ENCODE measurements around the gene ALOX5AP. TPM values are rescaled to one million over a fixed set of nuclear protein-coding genes. Genes with fewer than 3 reads are reported as not detected.
A peak's percentile ranks its signal among the peaks of the same experiment; 100 is the strongest.

Gene ALOX5AP
- total RNA-seq, 1 donor from 2014 or later = 5.7 TPM

- Histone ChIP-seq H3K27ac (no peak overlapping the region), H3K27me3 (no peaks in the 10 kb centered on the region), H3K9me3 (no peaks in the 10 kb centered on the region), H3K4me3 (no peak overlapping the region), H3K4me1 (peaks cover 0 to 3% of the 10 kb centered on the region in 2 donors), H3K36me3 (no peaks in the 10 kb centered on the region)
- DNase-seq (ENCODE audit: low spot score in 2 of 2) = peak in 1 of 2 donors; percentile 2
- TF ChIP-seq CTCF (IDR thresholded peaks at IDR 0.05) = no peak
- intact Hi-C loops (cut with DNase I) = no loop called here
Measured at GRCh38 chr13:30692113-30692512, 43.2 kb upstream of the ALOX5AP start.

DNA sequence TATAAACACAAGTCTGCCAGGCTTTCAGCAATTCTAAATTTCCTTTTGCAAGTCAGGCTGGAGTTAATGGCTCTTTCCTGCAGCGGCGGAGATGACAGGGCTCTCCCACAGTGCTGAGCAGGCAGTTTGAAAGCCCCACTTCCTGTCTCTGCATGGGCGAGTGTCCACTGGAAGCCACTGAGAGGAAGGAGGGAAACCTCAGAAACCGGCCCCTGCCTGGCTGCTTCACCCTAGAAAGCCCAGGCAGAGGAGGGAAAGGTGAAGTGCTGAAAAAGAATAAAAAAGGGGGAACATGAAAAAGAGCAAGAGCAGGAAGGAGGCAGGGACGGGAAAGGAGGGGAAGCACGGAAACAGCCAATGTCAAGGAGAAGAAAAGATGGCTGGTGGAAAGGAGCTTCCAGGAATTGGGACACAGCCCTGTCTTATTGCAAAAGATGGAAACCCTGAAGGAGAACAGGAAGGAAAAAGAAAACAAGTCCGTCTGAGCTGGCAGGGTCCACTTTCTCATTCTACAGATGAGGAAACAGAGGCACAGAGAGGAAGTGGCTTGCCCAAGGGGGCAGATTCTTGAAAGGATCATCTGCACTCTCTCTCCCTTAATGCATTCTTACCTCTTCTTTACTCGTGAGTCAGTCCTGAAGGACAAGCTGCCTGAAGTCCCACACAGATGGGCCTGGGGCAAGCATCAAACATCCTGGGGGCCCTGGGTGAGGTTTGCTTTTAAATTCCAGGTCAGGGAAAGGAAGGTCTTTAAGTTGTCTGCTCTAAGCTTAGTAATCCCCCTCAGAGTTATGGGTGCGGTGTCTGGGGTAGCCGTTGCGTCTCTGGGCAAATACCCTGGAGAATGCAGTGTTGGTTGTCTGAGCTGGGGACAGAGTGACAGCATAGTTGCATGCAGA lies 38.8 kb upstream of the ALOX5AP start:
- Histone ChIP-seq H3K36me3 (no peaks in the 10 kb centered on the region), H3K27ac (no peak overlapping the region), H3K4me3 (no peak overlapping the region), H3K9me3 (no peaks in the 10 kb centered on the region), H3K4me1 (peaks cover 0 to 7% of the 10 kb centered on the region in 2 donors), H3K27me3 (no peaks in the 10 kb centered on the region)
- intact Hi-C loops (cut with DNase I) = no loop called here
- peak in 1 of 2 donors; percentile 73 for DNase-seq (ENCODE audit: low spot score in 2 of 2)
- no peak for TF ChIP-seq CTCF (IDR thresholded peaks at IDR 0.05)

- H3K4me1 ChIP-seq = peaks cover 0 to 7% of the 10 kb centered on the region in 2 donors
- no peaks in the 10 kb centered on the region for H3K9me3 ChIP-seq
- intact Hi-C loops (cut with DNase I) = no loop called here
- no peaks in the 10 kb centered on the region for H3K36me3 ChIP-seq
- peak overlapping the region in 1 of 2 donors; percentile 36 for H3K4me3 ChIP-seq
- no peaks in the 10 kb centered on the region for H3K27me3 ChIP-seq
- no peak for TF ChIP-seq CTCF (IDR thresholded peaks at IDR 0.05)
- peak in 1 of 2 donors; percentile 40 for DNase-seq (ENCODE audit: low spot score in 2 of 2)
- H3K27ac ChIP-seq = peak overlapping the region in 1 of 2 donors; percentile 16
Measured at GRCh38 chr13:30697177-30697953, 38.0 kb upstream of the ALOX5AP start.

GRCh38 chr13:30697996-30698401 lies 37.3 kb upstream of the ALOX5AP start:
- peaks cover 0 to 7% of the 10 kb centered on the region in 2 donors for H3K4me1 ChIP-seq
- H3K36me3 ChIP-seq = no peaks in the 10 kb centered on the region
- intact Hi-C loops (cut with DNase I) = no loop called here
- peak in 1 of 2 donors; percentile 37 for DNase-seq (ENCODE audit: low spot score in 2 of 2)
- no peak overlapping the region for H3K27ac ChIP-seq
- H3K4me3 ChIP-seq = peak overlapping the region in 1 of 2 donors; percentile 36
- no peak for TF ChIP-seq CTCF (IDR thresholded peaks at IDR 0.05)
- H3K9me3 ChIP-seq = no peaks in the 10 kb centered on the region
- no peaks in the 10 kb centered on the region for H3K27me3 ChIP-seq

DNA sequence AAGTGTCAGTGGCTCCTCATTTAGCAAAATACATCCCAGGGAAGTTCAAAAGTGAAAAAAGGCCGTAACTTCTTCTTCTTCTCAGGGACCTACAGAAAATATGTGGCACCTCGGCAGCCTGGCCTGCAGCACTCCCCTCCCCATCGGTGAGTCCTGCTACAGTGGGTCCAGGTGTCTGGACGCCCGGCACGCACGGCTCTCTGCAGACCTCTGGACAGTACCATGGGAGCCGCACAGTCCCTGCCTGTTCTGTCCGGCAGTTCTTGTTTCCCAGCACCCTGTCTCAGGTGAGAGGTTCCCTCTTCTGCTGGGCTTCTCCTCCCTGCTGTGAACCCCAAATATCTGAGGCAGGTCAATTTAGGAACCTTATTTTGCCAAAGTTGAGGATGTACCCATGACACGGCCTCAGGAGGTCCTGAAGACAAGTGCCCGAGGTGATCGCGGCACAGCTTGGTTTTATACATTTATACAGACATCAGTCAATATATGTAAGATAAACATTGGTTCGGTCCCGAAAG lies 36.8 kb upstream of the ALOX5AP start:
- DNase-seq (ENCODE audit: low spot score in 2 of 2) = peak in 1 of 2 donors; percentile 53
- Histone ChIP-seq H3K27me3 (no peaks in the 10 kb centered on the region), H3K27ac (no peak overlapping the region), H3K9me3 (no peaks in the 10 kb centered on the region), H3K4me3 (no peak overlapping the region), H3K36me3 (no peaks in the 10 kb centered on the region), H3K4me1 (peaks cover 0 to 7% of the 10 kb centered on the region in 2 donors)
- TF ChIP-seq CTCF (IDR thresholded peaks at IDR 0.05) = no peak
- intact Hi-C loops (cut with DNase I) = no loop called here
